ENCODE results near the gene UQCRC1. TPM values are rescaled to one million over a fixed set of nuclear protein-coding genes. Genes with fewer than 3 reads are reported as not detected.

The UQCRC1 gene
- total RNA-seq, 1 donor from 2014 or later: 191 TPM

DNA sequence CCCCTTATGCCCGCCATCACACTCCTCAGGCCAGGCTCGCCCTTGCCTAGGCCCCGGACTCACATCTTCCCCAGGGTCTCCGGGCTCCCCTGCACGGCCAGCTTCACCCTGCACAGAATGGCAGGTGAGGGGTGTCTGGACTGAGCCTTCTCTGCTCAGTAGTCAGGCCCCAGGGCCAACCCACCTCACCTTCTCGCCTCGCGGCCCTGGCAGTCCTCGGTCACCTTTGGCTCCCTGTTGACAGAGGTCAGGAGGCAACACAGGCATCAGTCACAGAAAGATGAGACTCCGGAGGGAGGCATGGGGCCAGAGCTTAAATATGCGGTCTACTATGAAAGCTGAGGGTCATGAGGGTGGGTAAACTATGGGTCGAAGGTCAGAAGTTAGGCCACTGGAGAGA lies 37.5 kb downstream of the UQCRC1 start:
- H3K36me3 Mint-ChIP-seq (ENCODE audit: low read depth): no peaks in the 10 kb centered on the region
- no peaks in the 10 kb centered on the region for H3K4me1 Mint-ChIP-seq (ENCODE audit: low read depth)
- H3K4me3 Mint-ChIP-seq: no peak overlapping the region
- H3K27ac Mint-ChIP-seq: no peak overlapping the region
- no peaks in the 10 kb centered on the region for H3K27me3 Mint-ChIP-seq (ENCODE audit: insufficient read depth)
- DNase-seq (ENCODE audit: low spot score): no peak
- intact Hi-C loops (cut with micrococcal nuclease): no loop called here
- no peaks in the 10 kb centered on the region for H3K9me3 Mint-ChIP-seq

GRCh38 chr3:48569808-48570450 lies 39.5 kb downstream of the UQCRC1 start:
- Mint-ChIP-seq H3K4me1 (ENCODE audit: low read depth) (no peaks in the 10 kb centered on the region), H3K9me3 (no peaks in the 10 kb centered on the region), H3K4me3 (no peak overlapping the region), H3K27me3 (ENCODE audit: insufficient read depth) (no peaks in the 10 kb centered on the region), H3K36me3 (ENCODE audit: low read depth) (no peaks in the 10 kb centered on the region), H3K27ac (no peak overlapping the region)
- no peak for DNase-seq (ENCODE audit: low spot score)
- intact Hi-C loops (cut with micrococcal nuclease): no loop called here

- intact Hi-C loops (cut with micrococcal nuclease): no loop called here
- Mint-ChIP-seq H3K27me3 (ENCODE audit: insufficient read depth) (no peaks in the 10 kb centered on the region), H3K4me3 (no peak overlapping the region), H3K4me1 (ENCODE audit: low read depth) (no peaks in the 10 kb centered on the region), H3K9me3 (no peaks in the 10 kb centered on the region), H3K27ac (no peak overlapping the region), H3K36me3 (ENCODE audit: low read depth) (no peaks in the 10 kb centered on the region)
- no peak for DNase-seq (ENCODE audit: low spot score)
These were observed 40.0 kb downstream of the UQCRC1 start for GRCh38 chr3:48569400-48569799.

GRCh38 chr3:48568476-48568875 lies 41.0 kb downstream of the UQCRC1 start:
- Mint-ChIP-seq H3K27me3 (ENCODE audit: insufficient read depth) (no peaks in the 10 kb centered on the region), H3K27ac (no peak overlapping the region), H3K4me3 (no peak overlapping the region), H3K9me3 (no peaks in the 10 kb centered on the region), H3K36me3 (ENCODE audit: low read depth) (no peaks in the 10 kb centered on the region), H3K4me1 (ENCODE audit: low read depth) (no peaks in the 10 kb centered on the region)
- DNase-seq (ENCODE audit: low spot score): no peak
- intact Hi-C loops (cut with micrococcal nuclease): no loop called here

- no peak for DNase-seq (ENCODE audit: low spot score)
- Mint-ChIP-seq H3K36me3 (ENCODE audit: low read depth) (no peaks in the 10 kb centered on the region), H3K4me1 (ENCODE audit: low read depth) (no peaks in the 10 kb centered on the region), H3K9me3 (no peaks in the 10 kb centered on the region), H3K4me3 (no peak overlapping the region), H3K27ac (no peak overlapping the region), H3K27me3 (ENCODE audit: insufficient read depth) (no peaks in the 10 kb centered on the region)
- intact Hi-C loops (cut with micrococcal nuclease): no loop called here
These were observed 41.9 kb downstream of the UQCRC1 start for GRCh38 chr3:48567500-48567899.

DNA sequence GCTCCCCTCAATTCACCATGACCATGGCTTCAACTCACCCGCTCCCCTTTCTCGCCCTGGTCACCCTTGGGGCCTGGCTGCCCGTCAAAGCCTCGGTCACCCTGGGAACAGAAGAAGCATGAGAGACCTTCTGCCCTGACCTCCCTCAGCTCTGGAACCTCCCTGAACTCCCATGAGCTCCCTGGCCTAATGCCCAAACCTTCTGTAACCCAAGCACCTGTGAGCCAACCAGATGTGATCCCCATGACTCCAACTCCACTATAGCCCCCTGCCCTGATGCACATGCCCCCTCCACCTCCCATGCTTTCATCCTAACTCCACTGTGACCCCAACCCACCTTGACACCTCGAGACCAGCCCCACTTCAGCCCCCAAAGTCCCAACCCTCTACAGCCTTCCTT lies 42.4 kb downstream of the UQCRC1 start:
- intact Hi-C loops (cut with micrococcal nuclease): no loop called here
- Mint-ChIP-seq H3K9me3 (no peaks in the 10 kb centered on the region), H3K27ac (peak overlapping the region; percentile 53)

DNA sequence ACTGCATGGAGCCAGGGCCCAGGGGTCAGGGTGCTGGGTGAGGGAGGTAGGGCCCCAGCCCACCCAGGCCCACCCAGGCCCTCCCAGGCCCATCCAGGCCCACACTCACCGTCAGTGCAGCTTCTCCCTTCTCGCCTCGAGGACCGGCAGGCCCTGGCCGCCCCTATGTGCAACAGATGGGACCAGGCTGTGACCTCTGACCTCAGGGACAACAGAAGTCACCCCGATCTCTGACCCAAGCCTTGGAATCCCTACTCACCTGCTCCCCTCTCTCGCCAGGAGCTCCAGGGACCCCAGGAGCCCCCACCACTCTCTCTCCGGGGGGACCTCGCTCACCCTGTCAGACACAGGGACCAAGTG lies 43.1 kb downstream of the UQCRC1 start:
- no peak for DNase-seq (ENCODE audit: low spot score)
- no peak overlapping the region for H3K27ac Mint-ChIP-seq
- H3K4me3 Mint-ChIP-seq: no peak overlapping the region
- H3K36me3 Mint-ChIP-seq (ENCODE audit: low read depth): no peaks in the 10 kb centered on the region
- H3K4me1 Mint-ChIP-seq (ENCODE audit: low read depth): no peaks in the 10 kb centered on the region
- H3K9me3 Mint-ChIP-seq: no peaks in the 10 kb centered on the region
- H3K27me3 Mint-ChIP-seq (ENCODE audit: insufficient read depth): no peaks in the 10 kb centered on the region
- intact Hi-C loops (cut with micrococcal nuclease): no loop called here

More for the DNA sequence above, 42.4 kb downstream of the UQCRC1 start:
- Mint-ChIP-seq H3K4me1 (ENCODE audit: low read depth) (no peaks in the 10 kb centered on the region), H3K36me3 (ENCODE audit: low read depth) (no peaks in the 10 kb centered on the region), H3K4me3 (no peak overlapping the region), H3K27me3 (ENCODE audit: insufficient read depth) (no peaks in the 10 kb centered on the region)
- DNase-seq (ENCODE audit: low spot score): no peak

DNA sequence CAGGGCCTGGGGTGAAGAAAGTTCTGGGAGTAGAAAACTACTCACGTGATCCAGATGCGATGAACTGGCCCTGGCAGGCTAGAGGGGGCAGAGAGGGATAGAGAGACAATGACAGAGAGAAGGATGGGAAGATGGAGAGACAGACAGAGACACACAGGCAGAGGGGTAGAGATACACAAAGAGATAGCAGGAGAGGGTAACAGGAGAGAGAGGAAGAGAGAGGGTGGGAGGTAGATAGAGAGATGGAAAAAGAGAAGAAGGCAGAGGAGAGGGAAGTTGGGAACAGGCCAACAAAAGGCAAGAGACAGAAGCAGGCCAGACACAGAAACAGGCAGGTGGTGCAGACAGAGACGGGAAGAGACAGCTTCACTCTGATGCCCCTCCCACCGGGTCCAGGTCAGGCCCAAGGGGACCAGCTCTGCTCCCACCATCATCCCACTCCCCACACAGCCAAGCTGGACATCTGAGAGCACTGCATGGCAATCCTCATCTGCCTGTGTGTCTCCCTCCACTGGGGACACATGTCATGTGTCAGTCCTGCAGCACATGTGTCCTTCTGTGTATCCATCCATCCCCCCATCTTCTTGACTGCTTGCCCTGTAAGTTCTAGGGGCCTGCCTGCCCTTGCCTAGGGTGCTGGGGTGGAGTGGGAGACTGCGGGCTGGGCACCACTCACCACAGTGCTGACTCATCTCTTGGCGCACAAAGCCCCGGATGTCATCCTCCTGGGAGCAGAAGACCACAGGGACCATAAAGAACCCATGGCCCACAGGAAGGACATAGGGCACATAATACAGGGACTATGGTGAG lies 43.6 kb downstream of the UQCRC1 start:
- H3K27ac Mint-ChIP-seq: no peak overlapping the region
- no peaks in the 10 kb centered on the region for H3K27me3 Mint-ChIP-seq (ENCODE audit: insufficient read depth)

DNA sequence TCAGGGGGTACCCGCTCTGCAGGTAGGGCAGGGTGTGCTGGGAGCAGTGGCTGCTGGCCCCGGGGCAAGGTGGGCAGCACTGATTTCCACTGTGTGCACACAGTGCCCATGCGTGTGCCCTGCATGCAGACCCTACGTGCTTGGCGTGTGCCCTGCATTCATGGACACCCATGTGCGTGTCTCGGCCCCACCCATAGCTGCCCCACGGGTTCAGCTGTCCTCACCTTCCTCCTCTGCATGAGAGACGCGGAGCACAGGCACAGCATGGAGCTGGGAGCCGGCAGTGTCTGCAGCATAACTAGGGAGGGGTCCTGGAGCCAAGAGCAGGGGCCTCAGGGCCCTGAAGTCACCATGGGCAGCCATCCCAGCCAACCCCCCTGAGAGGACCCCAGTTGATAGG lies 44.3 kb downstream of the UQCRC1 start:
- intact Hi-C loops (cut with micrococcal nuclease): no loop called here
- no peaks in the 10 kb centered on the region for H3K9me3 Mint-ChIP-seq
- H3K4me1 Mint-ChIP-seq (ENCODE audit: low read depth): no peaks in the 10 kb centered on the region
- H3K4me3 Mint-ChIP-seq: no peak overlapping the region
- no peaks in the 10 kb centered on the region for H3K36me3 Mint-ChIP-seq (ENCODE audit: low read depth)
- no peak overlapping the region for H3K27ac Mint-ChIP-seq
- DNase-seq (ENCODE audit: low spot score): no peak
- H3K27me3 Mint-ChIP-seq (ENCODE audit: insufficient read depth): no peaks in the 10 kb centered on the region

More for the DNA sequence above, 43.6 kb downstream of the UQCRC1 start:
- Mint-ChIP-seq H3K4me3 (no peak overlapping the region), H3K4me1 (ENCODE audit: low read depth) (no peaks in the 10 kb centered on the region), H3K9me3 (no peaks in the 10 kb centered on the region), H3K36me3 (ENCODE audit: low read depth) (no peaks in the 10 kb centered on the region)
- intact Hi-C loops (cut with micrococcal nuclease): no loop called here
- DNase-seq (ENCODE audit: low spot score): no peak

GRCh38 chr3:48564667-48565066 lies 44.8 kb downstream of the UQCRC1 start:
- H3K27me3 Mint-ChIP-seq (ENCODE audit: insufficient read depth): no peaks in the 10 kb centered on the region
- no peak overlapping the region for H3K4me3 Mint-ChIP-seq

DNA sequence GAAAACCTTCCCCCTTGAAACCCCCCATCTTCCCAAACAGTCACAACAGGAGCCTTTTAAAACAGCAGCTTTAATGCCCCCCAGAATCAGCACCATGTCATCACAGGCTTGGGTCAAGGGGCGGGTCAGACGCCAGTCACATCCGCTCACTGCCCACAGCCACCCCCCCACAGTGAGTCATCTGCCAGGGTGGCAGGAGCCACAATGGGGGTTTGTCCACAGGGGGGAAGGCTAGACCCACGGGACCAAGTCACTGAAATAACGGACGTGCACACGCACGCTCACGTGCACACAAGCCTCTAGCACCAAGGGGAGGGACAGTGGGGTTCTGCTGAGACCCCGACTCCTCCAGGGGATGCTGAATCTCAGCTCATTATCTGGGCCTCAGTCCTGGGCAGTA lies 45.4 kb downstream of the UQCRC1 start:
- Mint-ChIP-seq H3K4me1 (ENCODE audit: low read depth) (no peaks in the 10 kb centered on the region), H3K27me3 (ENCODE audit: insufficient read depth) (no peaks in the 10 kb centered on the region), H3K27ac (no peak overlapping the region), H3K9me3 (no peaks in the 10 kb centered on the region), H3K4me3 (no peak overlapping the region), H3K36me3 (ENCODE audit: low read depth) (no peaks in the 10 kb centered on the region)
- no peak for DNase-seq (ENCODE audit: low spot score)
- intact Hi-C loops (cut with micrococcal nuclease): no loop called here

More at GRCh38 chr3:48564667-48565066, 44.8 kb downstream of the UQCRC1 start:
- intact Hi-C loops (cut with micrococcal nuclease): no loop called here
- Mint-ChIP-seq H3K27ac (no peak overlapping the region), H3K4me1 (ENCODE audit: low read depth) (no peaks in the 10 kb centered on the region), H3K9me3 (no peaks in the 10 kb centered on the region), H3K36me3 (ENCODE audit: low read depth) (no peaks in the 10 kb centered on the region)
- DNase-seq (ENCODE audit: low spot score): no peak

DNA sequence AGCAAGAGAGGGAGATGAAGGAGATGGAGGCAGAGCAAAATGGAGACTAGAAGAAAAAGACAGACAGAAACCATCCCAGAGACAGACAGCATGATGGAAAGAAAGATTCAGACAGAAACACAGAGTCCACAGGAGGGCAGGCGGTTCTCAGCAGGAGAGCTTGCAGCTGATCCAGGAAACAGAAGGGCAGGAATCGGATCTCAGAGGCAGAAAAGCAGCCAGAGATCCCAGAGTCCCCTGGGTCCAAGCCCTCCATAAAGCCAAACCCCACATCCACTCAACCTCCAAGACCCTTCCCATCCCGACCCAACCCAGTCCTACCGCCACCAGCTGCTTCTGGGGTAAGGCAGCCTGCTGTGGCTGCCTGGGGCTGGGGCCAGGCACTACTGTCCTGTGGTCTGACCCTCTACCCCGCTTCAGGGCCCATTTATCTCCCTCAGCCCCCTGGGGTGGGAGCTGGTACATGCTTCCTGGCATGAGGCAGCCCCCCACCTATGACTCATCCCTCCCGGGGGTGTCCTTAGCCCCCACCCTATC lies 46.0 kb downstream of the UQCRC1 start, which contains the start of gene UCN2:
TSS of gene UCN2 (minus strand) at position 400 of the 537 bp plus-strand sequence. CDS start 657 bp downstream, outside the sequence.
- no peak for DNase-seq (ENCODE audit: low spot score)
- no peaks in the 10 kb centered on the region for H3K9me3 Mint-ChIP-seq
- no peaks in the 10 kb centered on the region for H3K27me3 Mint-ChIP-seq (ENCODE audit: insufficient read depth)
- no peak within 1 kb of the TSS for H3K27ac Mint-ChIP-seq
- H3K36me3 Mint-ChIP-seq (ENCODE audit: low read depth): no peaks in the 10 kb centered on the region
- H3K4me3 Mint-ChIP-seq: no peak within 1 kb of the TSS
- peaks cover 5% of the 10 kb centered on the region for H3K4me1 Mint-ChIP-seq (ENCODE audit: low read depth)
- intact Hi-C loops (cut with micrococcal nuclease): no loop called here

GRCh38 chr3:48562367-48563095 lies 46.9 kb downstream of the UQCRC1 start:
- intact Hi-C loops (cut with micrococcal nuclease): no loop called here
- Mint-ChIP-seq H3K36me3 (ENCODE audit: low read depth) (no peaks in the 10 kb centered on the region), H3K4me3 (no peak overlapping the region), H3K27ac (no peak overlapping the region), H3K4me1 (ENCODE audit: low read depth) (peaks cover 12% of the 10 kb centered on the region), H3K27me3 (ENCODE audit: insufficient read depth) (no peaks in the 10 kb centered on the region), H3K9me3 (no peaks in the 10 kb centered on the region)
- no peak for DNase-seq (ENCODE audit: low spot score)
